Activated T-cell treated with anti-CD3 and anti-CD28 coated beads for 4 hours (primary cell): ENCODE measurements around the gene COL25A1.
A peak's percentile ranks its signal among the peaks of the same experiment; 100 is the strongest.

Experiments used
- DNase-seq: peaks from one replicate; pipeline ENCODE4 v3.0.0-alpha.2; 2020

COL25A1 gene

DNA sequence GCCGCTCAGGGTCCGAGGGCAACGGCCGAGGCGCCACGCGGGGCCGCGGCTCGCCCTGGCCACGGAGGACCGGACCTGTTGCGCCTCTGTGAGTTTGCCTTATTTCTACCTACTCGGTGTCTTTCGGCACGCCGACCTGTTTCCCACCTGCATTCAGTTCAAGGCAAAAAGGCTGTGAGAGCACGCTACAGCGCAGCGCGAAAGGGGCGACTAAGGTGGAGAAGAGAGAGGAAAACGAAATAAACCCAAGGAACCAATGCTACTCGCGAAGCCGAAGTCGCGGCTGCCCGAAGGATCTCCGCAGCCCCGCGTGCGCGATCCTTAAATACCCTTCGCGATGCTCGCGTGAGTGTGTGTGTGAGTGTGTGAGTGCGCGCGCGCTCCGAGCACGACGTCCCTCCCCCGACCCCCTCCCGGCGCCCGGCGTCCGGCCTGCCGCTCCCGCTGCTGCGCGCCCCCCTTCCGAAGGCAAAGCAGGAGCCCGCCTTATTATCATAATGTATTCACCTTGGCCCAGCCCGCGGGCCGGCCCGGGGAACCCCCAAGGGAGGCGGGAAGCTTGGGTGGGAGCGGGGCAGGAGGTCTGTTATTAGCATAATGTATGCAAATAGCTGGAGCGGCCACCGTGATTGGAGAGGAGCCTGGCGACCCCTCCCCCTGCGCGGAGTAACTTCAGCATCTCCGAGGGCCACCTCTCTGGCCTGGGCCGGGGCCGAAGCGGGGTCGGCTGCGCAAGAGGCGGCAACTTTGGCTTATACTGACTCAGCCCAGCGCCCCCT is at the start of gene COL25A1:
COL25A1 (minus strand) TSS at position 298 of the 779 bp plus-strand sequence.
- peak; percentile 23 for DNase-seq

DNA sequence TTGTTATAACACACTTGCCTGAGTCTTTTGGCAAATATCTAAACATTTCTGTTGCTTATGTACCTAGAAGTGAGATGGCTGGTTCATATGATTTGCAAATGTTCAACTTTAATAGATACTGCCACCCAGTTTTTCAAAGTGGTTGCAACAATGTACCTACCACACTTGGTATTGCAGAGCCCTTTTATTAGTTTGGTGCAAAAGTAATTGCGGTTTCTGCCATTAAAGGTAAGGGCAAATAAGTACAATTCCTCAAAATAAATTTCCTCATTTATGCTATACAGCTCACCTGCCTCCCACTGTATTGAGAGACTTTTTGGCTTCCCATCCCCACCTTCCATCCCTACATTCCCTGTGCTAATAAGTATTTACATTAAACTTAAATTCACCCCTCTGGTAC is 47.7 kb upstream of the COL25A1 start:
- DNase-seq: no peak

DNA sequence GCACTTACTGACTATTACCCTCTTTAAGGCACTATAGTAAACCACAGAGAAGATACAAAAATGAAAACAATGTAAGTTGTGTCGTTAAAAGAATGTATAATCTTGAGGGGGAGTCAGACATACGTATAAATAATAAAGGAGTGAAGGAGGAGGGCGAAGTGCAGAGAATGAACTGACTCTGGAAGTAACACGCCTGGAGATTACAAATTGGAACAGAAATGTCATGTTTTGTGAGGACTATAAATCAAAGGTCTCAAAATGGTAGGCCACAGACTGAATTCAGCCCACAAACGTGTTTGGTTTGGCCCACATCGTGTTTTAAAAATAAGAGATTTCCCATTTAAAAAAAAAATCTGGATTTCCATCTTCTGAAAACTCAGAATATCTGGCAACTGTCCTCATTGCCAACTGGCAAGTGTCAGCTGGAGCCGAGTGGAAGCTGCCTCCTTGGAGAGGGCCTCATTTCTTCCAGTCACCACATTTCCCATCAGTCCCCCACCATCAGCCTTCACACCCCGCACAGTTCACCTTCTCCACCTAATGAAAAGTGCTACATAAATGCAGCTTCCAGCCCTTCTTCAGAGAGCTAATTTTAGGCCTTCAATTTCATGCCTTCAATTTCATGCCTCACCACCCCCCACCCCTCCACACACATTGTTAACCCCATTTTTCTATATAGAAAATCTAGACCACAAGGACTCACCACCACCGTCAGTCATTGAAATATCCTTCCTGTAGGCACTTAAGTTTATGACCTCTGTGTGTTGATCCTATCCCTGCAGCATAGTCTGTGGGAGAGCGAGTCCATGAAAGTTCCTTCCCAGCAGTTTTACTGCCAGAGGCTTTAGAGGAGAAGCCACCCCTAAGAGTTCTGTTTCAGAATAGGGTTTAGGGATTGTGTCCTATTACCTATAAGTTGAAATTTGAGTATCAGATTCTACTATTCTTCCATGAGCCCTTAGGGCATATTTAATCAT is 32.0 kb upstream of the COL25A1 start:
- no peak for DNase-seq

DNA sequence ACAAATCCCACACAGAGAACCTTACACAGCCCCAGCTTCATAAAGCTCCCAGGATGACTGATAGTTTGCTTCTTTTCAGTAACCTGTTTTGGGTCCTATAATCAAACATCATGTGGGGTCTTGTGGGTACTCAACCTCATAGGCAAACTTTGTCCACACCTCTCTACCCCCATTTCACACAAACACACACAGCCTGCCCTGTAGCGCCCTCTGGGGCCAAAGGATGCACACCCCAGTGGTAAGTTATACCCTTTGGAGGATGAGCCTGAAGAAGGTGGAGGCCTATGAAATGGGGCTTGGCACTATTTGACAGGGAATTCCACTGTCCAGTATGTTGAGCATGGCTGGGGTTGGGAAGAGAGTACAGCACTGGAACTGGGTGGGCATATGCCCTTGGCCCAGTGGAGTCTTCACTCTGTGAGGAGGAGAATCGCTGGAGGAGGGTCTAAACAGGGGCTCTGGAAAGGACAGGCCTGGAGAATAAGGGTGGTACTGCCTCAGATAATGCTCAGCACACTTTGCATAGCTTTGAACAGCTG is 30.5 kb upstream of the COL25A1 start:
- no peak for DNase-seq

DNA sequence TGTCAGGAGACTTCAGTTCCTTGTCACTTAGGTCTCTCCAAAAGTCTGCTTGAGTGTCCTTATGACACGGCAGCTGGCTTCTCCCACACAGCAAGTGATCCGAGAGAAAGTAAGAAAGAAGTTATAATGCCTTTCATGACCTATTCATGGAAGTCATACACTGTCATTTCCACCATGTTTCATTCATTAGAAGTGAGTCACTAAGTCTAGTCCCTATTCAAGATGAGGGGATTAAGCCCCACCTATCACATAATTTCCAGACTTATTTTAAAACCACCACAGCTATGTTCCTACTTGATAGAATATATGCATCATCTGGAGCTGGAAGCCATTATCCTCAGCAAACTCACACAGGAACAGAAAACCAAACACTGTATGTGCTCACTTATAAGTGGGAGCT is 25.2 kb upstream of the COL25A1 start:
- DNase-seq: no peak

DNA sequence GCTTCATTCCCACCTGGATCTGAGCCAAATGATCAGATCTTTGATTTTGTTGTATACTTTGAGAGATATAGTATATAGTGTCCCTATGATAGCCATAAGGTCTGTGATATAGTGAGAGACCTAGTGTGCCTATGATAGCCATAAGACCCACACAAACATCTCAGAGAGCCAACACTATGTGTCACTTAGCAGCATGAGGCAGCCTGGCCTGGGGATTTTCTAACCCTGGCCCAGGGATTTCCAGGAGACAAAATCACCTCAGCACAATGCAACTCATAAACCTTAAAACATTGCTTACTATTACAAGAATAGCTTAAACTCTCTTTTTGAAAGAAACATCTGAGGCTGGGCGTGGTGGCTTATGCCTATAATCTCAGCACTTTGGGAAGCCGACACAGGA is 23.2 kb upstream of the COL25A1 start:
- no peak for DNase-seq

DNA sequence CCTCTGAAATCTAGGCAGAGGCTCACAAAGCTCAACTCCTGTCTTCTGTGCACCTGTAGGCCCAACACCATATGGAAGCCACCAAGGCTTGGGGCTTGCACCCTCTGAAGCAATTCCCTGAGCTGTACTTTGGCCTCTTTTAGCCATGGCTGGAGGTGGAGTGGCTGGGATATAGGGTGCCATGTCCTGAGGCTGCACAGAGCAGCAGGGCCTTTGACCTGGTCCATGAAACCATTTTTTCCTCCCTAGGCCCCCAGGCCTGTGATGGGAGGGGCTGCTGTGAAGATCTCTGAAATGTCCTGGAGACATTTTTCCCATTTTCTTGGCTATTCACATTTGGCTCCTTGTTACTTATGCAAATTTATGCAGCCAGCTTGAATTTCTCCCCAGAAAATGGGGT is 20.9 kb upstream of the COL25A1 start:
- no peak for DNase-seq

DNA sequence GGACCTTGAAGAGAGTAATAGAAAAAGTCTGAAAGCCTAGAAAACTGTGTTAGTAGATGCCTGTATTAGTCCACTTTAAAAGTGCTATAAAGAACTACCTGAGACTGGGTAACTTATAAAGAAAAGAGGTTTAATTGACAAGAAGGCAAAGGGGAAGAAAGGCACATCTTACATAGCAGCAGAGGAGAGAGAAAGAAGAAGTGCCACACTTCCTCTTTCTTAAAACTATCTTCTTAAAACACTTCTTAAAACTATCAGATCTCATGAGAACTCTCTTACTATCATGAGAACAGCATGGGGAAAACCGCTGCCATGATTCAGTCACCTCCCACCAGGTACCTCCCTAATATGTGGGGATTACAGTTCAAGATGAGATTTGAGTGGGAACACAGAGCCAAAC is 18.8 kb upstream of the COL25A1 start:
- no peak for DNase-seq

DNA sequence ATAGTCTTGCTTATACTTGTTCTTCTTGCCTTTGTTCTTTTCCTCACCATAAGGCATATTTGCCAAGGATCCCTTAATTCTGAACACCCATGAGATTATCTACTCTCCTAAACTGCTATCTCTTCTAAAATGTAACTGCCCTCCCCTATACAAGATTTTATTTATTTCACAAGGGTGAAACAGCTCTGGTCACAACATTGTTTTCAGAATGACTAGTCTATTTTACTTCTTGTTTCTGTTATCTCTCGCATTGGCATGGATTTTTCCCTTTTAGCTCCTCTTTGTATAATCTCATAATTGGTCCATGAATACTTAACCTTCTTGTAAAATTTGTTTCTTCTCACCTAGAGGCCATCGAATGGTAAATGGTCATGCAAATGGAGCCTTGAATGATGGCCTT is 17.2 kb upstream of the COL25A1 start:
- no peak for DNase-seq

DNA sequence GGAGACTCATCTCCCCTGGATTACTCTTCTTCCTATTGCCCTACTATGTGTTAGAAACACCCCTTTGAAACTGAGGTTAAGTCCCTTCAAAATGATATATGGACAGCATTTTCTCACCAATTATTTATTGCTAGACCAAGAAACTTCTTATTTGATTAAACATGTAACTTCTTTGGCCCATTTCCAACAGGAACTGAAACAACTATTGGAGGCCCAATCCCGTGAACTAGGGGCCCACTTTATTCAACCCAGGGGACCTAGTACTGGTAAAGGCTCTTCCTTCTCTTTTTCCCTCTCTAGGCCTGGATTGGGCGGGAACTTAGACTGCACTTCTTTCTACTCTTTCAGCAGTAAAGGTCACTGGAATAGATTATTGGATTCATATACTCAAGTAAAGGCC is 16.7 kb upstream of the COL25A1 start:
- no peak for DNase-seq

DNA sequence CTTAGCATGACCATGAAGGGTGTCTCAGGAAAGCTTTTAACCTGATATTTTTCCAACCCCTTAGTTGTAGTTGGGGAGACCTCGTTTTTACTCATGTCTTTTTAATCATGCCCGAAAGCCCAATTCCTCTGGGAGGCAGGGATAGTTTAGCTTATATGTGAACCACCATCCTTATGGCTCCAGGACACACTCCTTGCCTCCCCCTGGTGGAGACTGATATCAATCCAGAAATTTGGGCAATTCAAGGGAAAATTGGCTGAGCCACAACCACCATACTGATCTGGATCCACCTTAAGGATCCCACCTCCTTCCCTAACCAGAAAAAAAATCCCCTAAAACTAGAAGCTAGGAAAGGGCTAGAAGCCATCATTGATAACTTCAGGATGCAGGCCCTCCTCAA is 13.4 kb upstream of the COL25A1 start:
- no peak for DNase-seq

DNA sequence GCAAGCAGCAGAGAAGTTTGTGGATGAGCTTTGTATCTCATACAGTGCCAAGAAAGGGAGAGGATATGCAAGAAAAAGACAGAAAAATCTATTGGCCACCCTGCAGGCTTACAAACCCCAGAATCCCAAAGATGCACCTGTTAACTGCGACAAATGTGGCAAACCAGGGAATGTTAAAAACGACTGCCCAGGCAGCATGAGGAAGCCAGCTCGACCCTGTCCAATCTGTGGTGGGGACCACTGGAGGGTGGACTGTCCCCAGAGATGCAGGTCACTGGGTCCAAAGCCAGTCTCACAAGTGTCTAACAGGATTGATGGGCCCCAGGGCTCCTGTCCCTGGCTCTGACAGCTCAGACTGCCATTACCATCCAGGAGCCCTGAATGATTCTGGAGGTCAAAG is 12.9 kb upstream of the COL25A1 start:
- no peak for DNase-seq

DNA sequence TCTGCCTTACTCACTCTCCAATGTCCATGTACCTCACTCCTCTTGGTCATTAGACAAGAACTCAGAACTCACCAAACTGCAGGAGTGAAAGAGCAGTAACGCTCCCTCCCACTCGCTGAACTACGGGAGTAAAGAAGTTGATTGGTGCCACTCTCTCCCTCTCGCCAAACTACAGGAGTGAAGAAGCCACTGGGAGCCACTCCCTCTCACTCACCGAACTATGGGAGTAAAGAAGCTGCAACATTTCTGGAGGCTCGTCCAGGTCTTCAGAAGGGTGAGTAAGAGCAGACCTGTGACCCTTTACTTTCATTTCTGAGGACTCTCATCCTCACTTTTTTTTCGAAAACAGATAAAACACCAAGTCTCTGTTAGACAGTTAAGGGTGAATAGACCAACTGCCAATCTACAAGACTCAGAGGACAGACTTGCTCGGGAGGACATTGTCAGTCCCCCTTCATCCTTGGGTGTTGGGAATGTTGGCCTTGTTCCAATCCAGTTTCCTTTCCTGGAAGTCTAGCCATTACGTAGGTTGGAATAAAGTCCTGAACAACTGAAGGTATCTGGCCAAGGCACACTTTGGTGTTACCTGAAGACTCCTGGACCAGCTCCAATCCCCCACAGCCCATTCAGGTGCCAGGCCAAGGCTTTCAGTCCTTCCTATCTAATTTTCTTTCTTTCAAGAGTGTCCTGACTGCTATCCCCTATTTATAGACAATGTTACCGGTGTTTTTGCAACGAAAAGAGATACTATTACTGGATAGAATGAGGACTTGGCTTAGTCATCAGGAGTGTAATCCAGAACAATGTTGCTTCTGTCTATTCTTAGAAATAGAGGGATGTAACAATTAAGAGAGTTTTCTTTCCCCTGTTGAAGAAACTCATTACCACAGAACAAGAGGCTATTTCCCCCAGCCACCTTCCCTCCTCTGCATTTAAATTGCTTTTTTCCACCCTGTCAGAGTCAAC is 11.0 kb upstream of the COL25A1 start:
- no peak for DNase-seq

DNA sequence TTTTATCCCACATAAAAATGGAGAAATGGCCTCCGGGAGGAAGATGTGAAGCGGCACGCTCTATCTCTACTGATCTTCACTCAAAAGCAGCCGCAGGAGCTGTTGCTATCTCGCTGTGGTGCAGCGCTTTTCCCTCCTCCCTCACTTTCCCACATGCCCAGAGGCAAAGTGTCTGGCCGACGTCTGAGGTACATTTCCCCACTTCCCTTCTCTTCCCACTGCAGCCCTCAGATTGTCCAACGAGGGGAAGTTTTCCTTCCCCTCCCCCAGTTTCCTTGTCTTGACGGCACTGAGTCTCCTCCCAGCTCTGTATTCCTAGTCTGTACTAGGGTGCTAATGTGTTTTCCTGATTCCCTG is 660 bp upstream of the COL25A1 start:
- DNase-seq: no peak

DNA sequence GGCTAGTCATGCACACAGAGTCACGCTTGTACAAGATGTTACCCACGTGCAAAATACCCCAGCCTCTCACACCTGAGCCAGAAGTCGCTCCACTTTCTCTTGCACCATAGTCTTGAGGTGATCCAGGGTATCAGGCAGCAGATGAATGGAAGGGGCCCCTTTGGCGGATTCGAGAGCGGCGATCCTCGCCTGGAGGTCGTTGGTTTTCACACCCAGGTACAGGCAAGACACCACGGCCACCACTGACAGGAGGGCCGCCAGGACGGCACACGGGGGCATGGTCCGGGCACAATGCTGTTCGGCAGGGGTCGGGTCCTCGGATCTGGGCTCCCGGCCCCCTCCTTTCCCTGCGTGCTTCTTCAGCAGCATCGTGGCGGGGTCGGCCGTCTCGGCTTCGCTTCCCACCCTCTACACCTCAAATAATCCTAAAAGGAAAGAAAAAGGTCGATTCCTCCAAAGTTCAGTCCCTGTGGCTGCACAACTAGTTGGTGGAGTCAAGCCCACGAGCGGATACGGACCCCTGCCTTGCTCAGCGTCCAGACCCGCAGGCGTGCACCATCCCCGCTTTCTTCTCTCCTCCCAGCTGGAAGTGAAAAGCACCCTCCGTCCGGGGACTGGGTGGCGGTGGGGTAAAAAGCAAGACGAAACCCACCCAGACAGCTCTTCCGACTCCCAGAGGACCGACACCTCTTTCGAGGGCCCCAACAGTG is 652 bp downstream of the COL25A1 start:
- DNase-seq: no peak

DNA sequence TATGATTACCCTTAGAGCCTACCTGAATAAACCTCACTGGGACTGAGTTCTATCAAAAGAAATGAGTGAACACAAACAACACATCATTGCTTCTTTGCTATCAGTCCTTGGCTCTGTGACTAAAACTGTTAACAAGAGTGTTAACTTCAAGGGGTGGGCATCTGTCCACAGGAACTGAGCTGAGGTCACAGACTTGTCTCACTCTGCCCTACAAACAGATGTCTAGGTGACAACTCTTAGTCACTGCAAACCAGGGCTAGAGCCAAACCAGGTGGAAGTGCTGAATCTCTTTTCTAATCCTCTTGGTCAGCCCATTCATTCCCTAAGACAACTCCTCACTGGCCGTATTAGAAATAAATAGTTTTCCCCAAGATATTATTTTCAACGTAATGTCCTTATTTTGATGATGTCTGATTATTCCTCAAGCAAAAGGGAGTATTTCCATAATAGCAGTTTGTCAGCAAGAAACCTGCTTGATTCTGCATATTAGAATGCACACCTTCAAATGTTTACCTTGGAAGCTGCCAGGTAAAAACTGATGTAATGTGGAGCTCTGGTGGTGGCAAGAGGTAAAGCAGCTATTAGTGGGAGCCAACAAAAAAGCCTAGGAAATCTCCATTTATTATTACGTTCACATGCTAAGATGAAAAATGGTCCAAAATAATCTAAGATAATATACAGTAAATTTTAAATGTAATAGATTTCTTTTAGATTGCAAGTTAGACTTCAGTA is 4.0 kb downstream of the COL25A1 start:
- DNase-seq: no peak

DNA sequence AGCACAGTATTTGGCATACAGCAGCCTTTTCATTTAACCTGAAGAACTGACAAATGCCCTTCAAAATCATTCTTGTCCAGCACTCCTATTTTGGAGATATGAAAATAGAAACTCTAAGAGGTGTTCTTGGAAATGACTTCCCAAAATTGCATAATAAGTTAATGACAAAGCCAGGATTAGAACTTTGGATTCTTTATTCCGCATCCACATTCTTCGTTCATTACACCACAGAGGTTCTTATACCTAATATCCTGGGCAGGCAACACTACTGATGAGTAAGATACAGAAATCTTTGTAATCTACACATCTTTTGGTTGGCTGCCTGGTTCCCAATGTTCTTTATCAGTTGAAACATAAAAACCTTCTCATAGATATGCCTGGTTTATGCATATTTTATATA is 5.9 kb downstream of the COL25A1 start:
- DNase-seq: no peak

DNA sequence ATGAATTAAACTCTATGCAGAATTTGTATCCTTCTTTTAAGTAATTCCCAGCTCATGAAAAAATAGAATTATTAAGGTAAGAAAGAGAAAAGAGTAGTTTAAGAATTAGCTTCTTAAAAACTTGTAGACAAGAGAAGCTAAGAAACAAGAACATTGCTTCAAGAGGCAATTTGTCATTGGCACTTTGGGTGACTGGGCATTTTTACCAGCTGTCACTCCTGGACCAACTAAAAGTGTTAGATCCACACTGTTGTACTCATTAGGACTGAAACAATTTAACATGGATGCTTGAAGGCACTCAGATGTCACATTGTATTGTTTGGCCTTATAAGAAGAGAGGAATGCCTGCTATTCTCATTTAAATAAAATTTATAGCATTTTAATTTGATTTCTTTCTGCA is 7.4 kb downstream of the COL25A1 start:
- no peak for DNase-seq

DNA sequence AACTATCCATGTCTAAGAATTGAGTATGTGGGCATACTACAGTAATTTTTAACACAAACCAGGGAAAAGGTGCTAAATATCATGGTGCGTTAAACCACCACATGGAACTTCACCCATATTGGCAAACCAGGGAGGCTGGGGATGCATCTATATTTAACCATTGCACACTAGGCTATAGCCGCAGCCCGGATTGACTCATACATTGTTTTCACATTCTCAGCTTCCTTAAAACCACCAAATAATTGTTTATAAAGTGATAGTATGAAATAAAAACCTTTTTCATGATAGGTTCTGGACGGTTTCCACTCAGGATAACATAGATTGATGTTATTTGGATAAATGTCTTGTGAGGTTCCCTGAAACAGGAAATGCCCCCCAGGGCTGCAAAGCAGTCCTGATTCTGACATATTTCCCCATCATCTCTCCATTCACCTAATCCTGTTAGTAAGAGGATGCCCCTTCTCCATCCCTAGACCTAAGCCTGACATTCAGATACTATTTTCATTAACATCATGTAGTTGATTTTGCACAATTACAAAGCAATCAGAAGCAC is 7.9 kb downstream of the COL25A1 start:
- DNase-seq: no peak

DNA sequence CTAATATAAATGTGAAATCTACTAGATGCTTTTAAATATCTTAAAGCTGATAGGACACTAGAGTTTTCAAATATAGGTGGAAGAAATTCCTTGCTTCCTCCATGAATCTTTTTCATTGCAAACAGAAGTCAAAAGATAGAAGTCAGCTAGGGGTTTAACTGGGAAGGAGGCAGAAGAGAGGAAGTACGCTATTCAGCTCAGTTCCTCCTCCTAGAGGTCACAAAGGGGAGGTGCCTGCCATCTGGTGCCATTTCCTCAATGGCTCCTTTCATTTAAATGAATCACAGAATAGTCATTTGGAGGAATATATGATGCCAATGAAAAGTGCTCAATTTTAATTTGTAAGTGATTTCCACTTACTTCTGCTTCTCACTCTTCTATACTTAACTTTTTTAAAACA is 8.5 kb downstream of the COL25A1 start:
- no peak for DNase-seq

DNA sequence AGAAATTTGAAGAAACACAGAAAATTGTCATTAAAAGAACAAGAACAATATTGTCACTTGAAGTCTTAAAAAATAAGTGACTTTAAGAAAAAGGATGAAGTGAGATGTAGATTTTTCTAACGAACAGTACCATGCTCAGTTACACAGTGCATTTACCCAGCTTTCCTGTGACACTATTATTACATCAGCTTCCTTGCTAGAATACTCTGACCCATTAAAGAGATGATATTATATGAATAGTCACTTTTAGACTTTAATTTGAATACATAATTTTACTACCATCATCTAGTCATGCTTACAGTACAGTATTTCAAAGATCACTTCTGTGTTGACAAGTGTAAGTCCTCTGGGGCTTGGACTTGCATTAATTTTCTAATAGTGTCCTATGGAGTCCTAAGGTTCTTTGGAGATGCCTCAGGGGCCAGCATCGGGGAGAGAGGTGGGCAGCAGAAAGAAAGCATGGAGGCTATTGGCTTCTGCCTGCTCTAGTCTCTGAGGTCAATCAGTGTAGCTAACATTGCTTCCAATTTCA is 10.7 kb downstream of the COL25A1 start:
- DNase-seq: no peak
